IMR-90 (cell line): ENCODE results near the gene MFN2. TPM values are rescaled to one million over a fixed set of nuclear protein-coding genes. Genes with fewer than 3 reads are reported as not detected.

Experiments
- ATAC-seq: fragments of 200-7000 bp; cut with Tn5 transposase; 2 replicates; pipeline ENCODE4 v1.9.1; 2020; ENCODE audit warnings: low read depth, mild to moderate bottlenecking, moderate library complexity
- BruUV-seq: library from RNA; stranded (reverse); fragments of 400-500 nt; replicated peaks from 2 replicates; lab custom pipeline; 2021; lab: Mats Ljungman, UMichigan
- CTCF ChIA-PET: fragments of 300-600 bp; formaldehyde crosslinking; extraction: SDS; loops from one replicate; lab custom pipeline; 2021; ENCODE audit warnings: antibody characterized with exemption; lab: Yijun Ruan, JAX
- POLR2A ChIA-PET: fragments of 300-600 bp; sonication (Branson Sonifier 250); formaldehyde crosslinking; loops from one replicate; lab custom pipeline; 2022; ENCODE audit warnings: antibody characterized with exemption; ENCODE audit not compliant: unreplicated experiment; lab: Charles Lee
- DNase-seq: peaks from one replicate; pipeline ENCODE4 v3.0.0; 2013
- H2AFZ ChIP-seq: replicated peaks from 2 replicates; pipeline ENCODE3; 2013; ENCODE audit warnings: low read length, mild to moderate bottlenecking; ENCODE audit not compliant: poor library complexity
- H2AK5ac ChIP-seq: 2 replicates; pipeline ENCODE4 v1.6.1; 2013; ENCODE audit warnings: low read depth, low read length, inconsistent platforms
- H2AK9ac ChIP-seq: replicated peaks from 2 replicates; pipeline ENCODE3; 2013; ENCODE audit warnings: mild to moderate bottlenecking, low read depth, low read length, moderate library complexity; ENCODE audit not compliant: poor library complexity
- H2BK120ac ChIP-seq: 2 replicates; pipeline ENCODE4 v1.6.1; 2013; ENCODE audit warnings: low read depth, low read length, inconsistent platforms
- H2BK15ac ChIP-seq: 3 replicates; pipeline ENCODE4 v1.6.1; 2013; ENCODE audit warnings: low read depth, low read length, inconsistent platforms
- H2BK20ac ChIP-seq: 2 replicates; pipeline ENCODE4 v1.6.1; 2013; ENCODE audit warnings: low read depth, mild to moderate bottlenecking, inconsistent platforms, low read length, moderate library complexity
- H2BK5ac ChIP-seq: 2 replicates; pipeline ENCODE4 v1.6.1; 2013; ENCODE audit warnings: mild to moderate bottlenecking, low read depth, low read length, inconsistent platforms; ENCODE audit not compliant: poor library complexity, severe bottlenecking
- H3K14ac ChIP-seq: replicated peaks from 2 replicates; pipeline ENCODE4 v1.6.1; 2013; ENCODE audit warnings: low read depth, low read length, inconsistent platforms
- H3K18ac ChIP-seq: 2 replicates; pipeline ENCODE4 v1.6.1; 2013; ENCODE audit warnings: low read depth, low read length, control low read depth
- H3K23ac ChIP-seq: 2 replicates; pipeline ENCODE4 v1.6.1; 2013; ENCODE audit warnings: low read depth, low read length, inconsistent platforms
- H3K27ac ChIP-seq: 2 replicates; pipeline ENCODE4 v1.5.1; 2013; ENCODE audit warnings: mild to moderate bottlenecking, control low read depth, low read length; ENCODE audit not compliant: insufficient read depth
- H3K27me3 ChIP-seq: 2 replicates; pipeline ENCODE4 v1.6.1; 2013; ENCODE audit warnings: low read length; ENCODE audit not compliant: control insufficient read depth, insufficient read depth
- H3K36me3 ChIP-seq: 2 replicates; pipeline ENCODE4 v1.6.1; 2013; ENCODE audit warnings: low read length, mixed read lengths; ENCODE audit not compliant: control insufficient read depth, insufficient read depth
- H3K4ac ChIP-seq: 2 replicates; pipeline ENCODE4 v1.6.1; 2013; ENCODE audit warnings: low read depth, low read length, inconsistent platforms
- H3K4me1 ChIP-seq: 2 replicates; pipeline ENCODE4 v1.6.1; 2013; ENCODE audit warnings: low read length, mixed read lengths; ENCODE audit not compliant: control insufficient read depth, insufficient read depth
- H3K4me2 ChIP-seq: 2 replicates; pipeline ENCODE4 v1.6.1; 2013; ENCODE audit warnings: low read depth, mild to moderate bottlenecking, control low read depth, low read length, moderate library complexity
- H3K4me3 ChIP-seq: 2 replicates; pipeline ENCODE4 v1.5.1; 2013; ENCODE audit warnings: low read depth, mild to moderate bottlenecking, control low read depth, low read length, moderate library complexity; ENCODE audit not compliant: insufficient read depth
- H3K56ac ChIP-seq: 2 replicates; pipeline ENCODE4 v1.6.1; 2013; ENCODE audit warnings: low read length, inconsistent platforms; ENCODE audit not compliant: insufficient read depth; ENCODE audit errors: extremely low read depth
- H3K79me1 ChIP-seq, 2 experiments: 2 replicates each; pipeline ENCODE4 v1.6.1; 2013; ENCODE audit warnings: low read length in 2 of 2, inconsistent platforms in 1 of 2, low read depth in 1 of 2
- H3K9ac ChIP-seq: 2 replicates; pipeline ENCODE4 v1.6.1; 2013; ENCODE audit warnings: low read depth, low read length, control low read depth
- H3K9me1 ChIP-seq: 2 replicates; pipeline ENCODE4 v1.6.1; 2013; ENCODE audit warnings: low read length, inconsistent platforms; ENCODE audit not compliant: insufficient read depth
- H3K9me3 ChIP-seq: 2 replicates; pipeline ENCODE4 v1.6.1; 2013; ENCODE audit warnings: low read length; ENCODE audit not compliant: control insufficient read depth, insufficient read depth
- H4K20me1 ChIP-seq: 2 replicates; pipeline ENCODE4 v1.6.1; 2013; ENCODE audit warnings: low read length, inconsistent platforms; ENCODE audit not compliant: insufficient read depth
- H4K5ac ChIP-seq: 2 replicates; pipeline ENCODE4 v1.6.1; 2013; ENCODE audit warnings: mild to moderate bottlenecking, low read depth, low read length, control low read depth
- H4K8ac ChIP-seq, 2 experiments: 2 replicates each; pipeline ENCODE4 v1.6.1; 2013; ENCODE audit warnings: low read depth in 2 of 2, low read length in 2 of 2, control low read depth in 1 of 2, inconsistent platforms in 1 of 2
- H4K91ac ChIP-seq: 2 replicates; pipeline ENCODE4 v1.6.1; 2013; ENCODE audit warnings: low read depth, low read length, inconsistent platforms; ENCODE audit not compliant: insufficient read depth
- BHLHE40 ChIP-seq: fragments of 150-350 bp; IDR thresholded peaks from 2 replicates; pipeline ENCODE4 v1.6.1; 2016; ENCODE audit warnings: mild to moderate bottlenecking, low read depth, low read length
- CEBPB ChIP-seq: IDR thresholded peaks from 2 replicates; pipeline ENCODE4 v1.6.1; 2012; ENCODE audit warnings: low read depth, low read length, improper control_type of control experiment
- CHD1 ChIP-seq: IDR thresholded peaks from 2 replicates; pipeline ENCODE4 v1.6.1; 2012; ENCODE audit warnings: low read depth, low read length, improper control_type of control experiment
- CTCF ChIP-seq: conservative IDR thresholded peaks from 2 replicates; pipeline ENCODE4 v1.5.1; 2012; ENCODE audit warnings: mild to moderate bottlenecking, low read depth, low read length, improper control_type of control experiment
- ELK1 ChIP-seq: fragments of 150-350 bp; IDR thresholded peaks from 2 replicates; pipeline ENCODE4 v1.6.1; 2016; ENCODE audit warnings: low read depth, mild to moderate bottlenecking, low read length, moderate library complexity, borderline replicate concordance
- FOS ChIP-seq: fragments of 150-350 bp; IDR thresholded peaks from 2 replicates; pipeline ENCODE4 v1.6.1; 2016; ENCODE audit warnings: low read depth, low read length
- MAFK ChIP-seq: IDR thresholded peaks from 2 replicates; pipeline ENCODE4 v1.6.1; 2012; ENCODE audit warnings: low read depth, low read length, improper control_type of control experiment
- MAZ ChIP-seq: IDR thresholded peaks from 2 replicates; pipeline ENCODE4 v1.6.1; 2012; ENCODE audit warnings: low read depth, mild to moderate bottlenecking, low read length, improper control_type of control experiment, moderate library complexity, borderline replicate concordance
- MXI1 ChIP-seq: IDR thresholded peaks from 2 replicates; pipeline ENCODE4 v1.6.1; 2012; ENCODE audit warnings: low read depth, mild to moderate bottlenecking, low read length, moderate library complexity, borderline replicate concordance
- NFE2L2 ChIP-seq: fragments of 150-350 bp; IDR thresholded peaks from 2 replicates; pipeline ENCODE4 v1.6.1; 2016; ENCODE audit warnings: low read depth, mild to moderate bottlenecking, low read length
- POLR2A ChIP-seq: IDR thresholded peaks from 2 replicates; pipeline ENCODE4 v1.6.1; 2012; ENCODE audit warnings: mild to moderate bottlenecking, low read depth, low read length
- RAD21 ChIP-seq: IDR thresholded peaks from 2 replicates; pipeline ENCODE4 v1.6.1; 2012; ENCODE audit warnings: low read length, improper control_type of control experiment
- RCOR1 ChIP-seq: IDR thresholded peaks from 2 replicates; pipeline ENCODE4 v1.6.1; 2012; ENCODE audit warnings: mild to moderate bottlenecking, low read length, improper control_type of control experiment; ENCODE audit not compliant: insufficient replicate concordance
- RFX5 ChIP-seq: IDR thresholded peaks from 2 replicates; pipeline ENCODE4 v1.8.0; 2012; ENCODE audit warnings: low read depth, mild to moderate bottlenecking, low read length, moderate library complexity
- SMC3 ChIP-seq: fragments of 150-350 bp; IDR thresholded peaks from 2 replicates; pipeline ENCODE4 v1.6.1; 2016; ENCODE audit warnings: low read depth, mild to moderate bottlenecking, antibody characterized with exemption, low read length, moderate library complexity
- USF2 ChIP-seq: fragments of 150-350 bp; IDR thresholded peaks from 2 replicates; pipeline ENCODE4 v1.6.1; 2017; ENCODE audit warnings: mild to moderate bottlenecking, antibody characterized with exemption, low read length, low read depth
- WGBS, 2 experiments: methylation state at CpG; one replicate each; pipeline versions ENCODE4 v1.1.5 to v1.1.7; 2013; ENCODE audit warnings: missing lambda C conversion rate in 2 of 2; ENCODE audit not compliant: insufficient read length in 1 of 2; ENCODE audit errors: extremely low coverage in 2 of 2; 5-methylcytosine and 5-hydroxymethylcytosine counted together
- dilution Hi-C: fragments of 300-500 bp; cut with HindIII; formaldehyde crosslinking; loops from one replicate; pipeline ENCODE4 v1.14.3; 2018; ENCODE audit warnings: low sequenced_read_pairs; ENCODE audit not compliant: unreplicated experiment
- in situ Hi-C: fragments of 300-500 bp; cut with MboI; formaldehyde crosslinking; loops from 3 replicates; pipeline ENCODE4 v1.14.3; 2019; ENCODE audit warnings: low sequenced_read_pairs, inconsistent platforms, mixed read lengths
- intact Hi-C: fragments of 100-400 bp; cut with micrococcal nuclease; formaldehyde crosslinking; loops from 2 replicates; pipeline ENCODE4 v1.10.0; 2022
- polyA plus RNA-seq, 3 experiments: library from polyadenylated mRNA; depleted of rRNA; stranded (reverse); fragments of >200 nt; gene quantifications; 2 replicates each; pipeline ENCODE4 v1.2.3, GENCODE V29; 2012; ENCODE audit warnings: low replicate concordance in 1 of 3
- total RNA-seq: library from RNA; depleted of rRNA; stranded (reverse); fragments of >200 nt; gene quantifications from 2 replicates; pipeline ENCODE4 v1.2.3, GENCODE V29; 2012

The MFN2 gene
- total and polyA plus RNA-seq, 2 of the 4 experiments (the other 2 are of a cell fraction), result 52.8 to 84.2 TPM

- no peak overlapping the region for H3K4me3 ChIP-seq
- H2BK20ac ChIP-seq, result no peak overlapping the region
- intact Hi-C loops (no loop called here), dilution Hi-C loops (no loop called here), in situ Hi-C loops (no loop called here)
- CTCF ChIA-PET, result no interaction called here
- H2BK15ac ChIP-seq, result no peak overlapping the region
- no peaks in the 10 kb centered on the region for H3K79me1 ChIP-seq
- H3K9ac ChIP-seq, result no peak overlapping the region
- no peak overlapping the region for H3K56ac ChIP-seq
- peaks cover 49% of the 10 kb centered on the region for H3K27me3 ChIP-seq
- no peak overlapping the region for H3K27ac ChIP-seq
- no peak overlapping the region for H4K91ac ChIP-seq
- peaks cover 12% of the 10 kb centered on the region for H3K9me3 ChIP-seq
- no peak overlapping the region for H4K5ac ChIP-seq
- DNase-seq (no peak), ATAC-seq (no peak)
- no peak overlapping the region for H2AK5ac ChIP-seq
- POLR2A ChIA-PET, result no interaction called here
- H3K23ac ChIP-seq, result no peak overlapping the region
- H4K8ac ChIP-seq, result no peak overlapping the region
- TF ChIP-seq CTCF, result no peak
- no peak for TF ChIP-seq NFE2L2
- TF ChIP-seq CEBPB, result no peak
- TF ChIP-seq RCOR1, result no peak
- no peak for TF ChIP-seq USF2
- no peak for TF ChIP-seq SMC3
- no peak for TF ChIP-seq ELK1
- TF ChIP-seq BHLHE40, result no peak
- no peak for TF ChIP-seq MAZ
- no peak for TF ChIP-seq MAFK
- TF ChIP-seq MXI1, result no peak
- no peak for TF ChIP-seq RFX5
- no peak for TF ChIP-seq FOS
- no peak for TF ChIP-seq POLR2A
- TF ChIP-seq RAD21, result no peak
- TF ChIP-seq CHD1, result no peak
- no peak overlapping the region for H2BK5ac ChIP-seq
- no peak overlapping the region for H2BK120ac ChIP-seq
- H3K18ac ChIP-seq, result no peak overlapping the region
- H3K36me3 ChIP-seq, result no peaks in the 10 kb centered on the region
- WGBS, 2 experiments, result no CpG with 5 or more reads among the region's 3 CpGs
- H2AFZ ChIP-seq, result no peak overlapping the region
- H3K14ac ChIP-seq, result no peak overlapping the region
- H3K4me2 ChIP-seq, result no peak overlapping the region
- no peaks in the 10 kb centered on the region for H4K20me1 ChIP-seq
- H3K4ac ChIP-seq, result no peak overlapping the region
- no peaks in the 10 kb centered on the region for H3K9me1 ChIP-seq
- H3K4me1 ChIP-seq, result peaks cover 2% of the 10 kb centered on the region; the same call in 1 of the 2 replicates
- no peak overlapping the region for H2AK9ac ChIP-seq
- BruUV-seq, result no TSS peak
These were observed 80.3 kb downstream of the MFN2 start for GRCh38 chr1:12060500-12060899.
